K562 (cell line): ENCODE data around the gene POPDC2. TPM values are rescaled to one million over a fixed set of nuclear protein-coding genes. Genes with fewer than 3 reads are reported as not detected.

Source experiments
- CBX2 ChIP-seq: fragments of 200-600 bp; sonication (generic); IDR thresholded peaks from one replicate; pipeline ENCODE4 v1.6.1; 2012; ENCODE audit warnings: mild to moderate bottlenecking, low read length, inconsistent platforms; ENCODE audit not compliant: insufficient read depth, poor library complexity, severe bottlenecking
- CREB3 ChIP-seq: fragments of 450-650 bp; conservative IDR thresholded peaks from 2 replicates; pipeline ENCODE4 v1.6.1; 2016; ENCODE audit warnings: missing genetic modification characterization, low read depth, mild to moderate bottlenecking, missing compliant biosample characterization, moderate library complexity
- EP400 ChIP-seq: fragments of 450-650 bp; IDR thresholded peaks from 2 replicates; pipeline ENCODE4 v1.6.1; 2017; ENCODE audit warnings: antibody characterized with exemption, mild to moderate bottlenecking, moderate library complexity
- FOXJ3 ChIP-seq: sonication (generic); formaldehyde crosslinking; IDR thresholded peaks from 2 replicates; pipeline ENCODE4 v1.4.0; 2020; ENCODE audit warnings: mild to moderate bottlenecking, missing genetic modification reagents
- MGA ChIP-seq: fragments of 450-650 bp; IDR thresholded peaks from 2 replicates; pipeline ENCODE4 v1.6.1; 2016; ENCODE audit warnings: mild to moderate bottlenecking, moderate library complexity
- SAFB ChIP-seq: fragments of 200-400 bp; formaldehyde crosslinking; IDR thresholded peaks from 2 replicates; pipeline ENCODE4 v1.6.1; 2017; ENCODE audit warnings: low read depth, low read length, borderline replicate concordance
- THRAP3 ChIP-seq: fragments of 450-650 bp; IDR thresholded peaks from 2 replicates; pipeline ENCODE4 v1.6.1; 2016; ENCODE audit warnings: mild to moderate bottlenecking, inconsistent platforms, borderline replicate concordance
- ZEB2 ChIP-seq: fragments of 450-650 bp; IDR thresholded peaks from 2 replicates; pipeline ENCODE4 v1.6.1; 2016
- ZFP30 ChIP-seq: fragments of 250-450 bp; sonication (Bioruptor Pico); IDR thresholded peaks from 2 replicates; pipeline ENCODE4 v1.8.0; 2022; ENCODE audit warnings: moderate library complexity, mild to moderate bottlenecking, inconsistent platforms, borderline replicate concordance
- ZNF133 ChIP-seq: fragments of 250-450 bp; sonication (Bioruptor Pico); IDR thresholded peaks from 2 replicates; pipeline ENCODE4 v1.4.0; 2020; ENCODE audit warnings: mild to moderate bottlenecking
- ZNF232 ChIP-seq: sonication (generic); formaldehyde crosslinking; IDR thresholded peaks from 2 replicates; pipeline ENCODE4 v1.8.0; 2022; ENCODE audit warnings: mild to moderate bottlenecking, missing genetic modification reagents
- ZNF277 ChIP-seq: fragments of 250-450 bp; sonication (Bioruptor Pico); IDR thresholded peaks from 2 replicates; pipeline ENCODE4 v1.8.0; 2022; ENCODE audit warnings: inconsistent platforms, mild to moderate bottlenecking, moderate library complexity, borderline replicate concordance
- ZNF584 ChIP-seq: fragments of 200-800 bp; sonication (Bioruptor generic); IDR thresholded peaks from 2 replicates; pipeline ENCODE4 v1.6.1; 2016; ENCODE audit warnings: low read depth, mild to moderate bottlenecking, missing genetic modification characterization, missing compliant biosample characterization
- ZNF707 ChIP-seq: fragments of 250-450 bp; sonication (Bioruptor Pico); conservative IDR thresholded peaks from 2 replicates; pipeline ENCODE4 v1.8.0; 2022; ENCODE audit warnings: inconsistent platforms, mild to moderate bottlenecking, moderate library complexity
- polyA plus RNA-seq, 8 experiments: library from polyadenylated mRNA; depleted of rRNA in 4 of 8; stranded (reverse) in 5 of 8; unstranded in 3 of 8; fragments of >200 nt; fragmentation: Nextera tagmentation in 2 of 8; fragmentation: Illumina TruSeq in 1 of 8; extraction: Ambion mirVana in 2 of 8; extraction: Trizol in 1 of 8; gene quantifications; 2 replicates each; pipeline versions ENCODE4 v1.2.1 to v1.2.3, GENCODE V29; 2011 to 2014; ENCODE audit warnings: inconsistent platforms in 1 of 8, missing spikeins in 1 of 8
- total RNA-seq, 7 experiments: library from RNA; depleted of rRNA in 6 of 7; stranded (reverse); fragments of >200 nt in 6 of 7; fragmentation: Illumina TruSeq in 2 of 7; extraction: Trizol in 2 of 7; gene quantifications; 2 replicates each; pipeline versions ENCODE4 v1.2.1 to v1.2.3, GENCODE V29; 2011 to 2021; ENCODE audit warnings: low replicate concordance in 1 of 7

POPDC2 gene
- total and polyA plus RNA-seq, 9 of the 15 experiments (the other 6 are each of a cell fraction or from before 2014, with no cell fraction given), result 0.08 to 0.32 (median 0.13) TPM; not detected in 4

GRCh38 chr3:119642746-119643473, 17.5 kb downstream of the POPDC2 start (continued):
- TF ChIP-seq MGA (peak; percentile 89), ZNF277 (CRISPR knock-in tag) (no peak), ZNF232 (no peak), FOXJ3 (CRISPR knock-in tag) (no peak), THRAP3 (no peak), ZNF133 (no peak), EP400 (no peak), SAFB (no peak), ZNF707 (no peak), ZFP30 (CRISPR knock-in tag) (no peak), ZEB2 (peak; percentile 40; the same call in 1 of the 2 replicates), CREB3 (tag) (0 out of 2 replicates have a peak, but pooled peaks have one; percentile 38), ZNF584 (CRISPR knock-in tag) (peak; percentile 33; the same call in 1 of the 2 replicates), CBX2 (no peak)
